Neural cell (in vitro differentiated cells): Measurements from ENCODE around the gene GSK3B. TPM values are rescaled to one million over a fixed set of nuclear protein-coding genes. Genes with fewer than 3 reads are reported as not detected.

Experiments
- H2AFZ ChIP-seq: fragments of 200-600, 300-800 bp; sonication (generic), shearing (Covaris generic); 2 replicates; pipeline ENCODE4 v1.6.0; 2014; ENCODE audit warnings: low read depth, mild to moderate bottlenecking, antibody characterized with exemption, low read length, moderate library complexity
- H3F3A ChIP-seq: fragments of 200-600 bp; shearing (Covaris generic); 2 replicates; pipeline ENCODE4 v1.6.1; 2016; ENCODE audit warnings: mild to moderate bottlenecking, moderate library complexity, mixed read lengths, antibody characterized with exemption, low read length; ENCODE audit not compliant: insufficient read depth, poor library complexity, severe bottlenecking
- H3K27ac ChIP-seq: fragments of 200-600, 300-800 bp; sonication (generic), shearing (Covaris generic); 2 replicates; pipeline ENCODE4 v1.5.1; 2014; ENCODE audit warnings: mild to moderate bottlenecking, low read length, moderate library complexity
- H3K27me3 ChIP-seq: fragments of 300-800, 200-600 bp; sonication (generic), shearing (Covaris generic); 2 replicates; pipeline ENCODE4 v1.6.0; 2014; ENCODE audit warnings: mild to moderate bottlenecking, low read depth, low read length, moderate library complexity; ENCODE audit not compliant: insufficient read depth
- H3K36me3 ChIP-seq: fragments of 300-800, 200-600 bp; sonication (generic), shearing (Covaris generic); 2 replicates; pipeline ENCODE4 v1.5.1; 2014; ENCODE audit warnings: mild to moderate bottlenecking, antibody characterized with exemption, low read length, moderate library complexity; ENCODE audit not compliant: insufficient read depth
- H3K4me2 ChIP-seq: fragments of 300-800, 200-600 bp; sonication (generic), shearing (Covaris generic); 2 replicates; pipeline ENCODE4 v1.6.0; 2014; ENCODE audit warnings: mild to moderate bottlenecking, low read length
- H3K4me3 ChIP-seq: fragments of 300-800, 200-600 bp; sonication (generic), shearing (Covaris generic); 2 replicates; pipeline ENCODE4 v1.5.1; 2014; ENCODE audit warnings: mild to moderate bottlenecking, low read length, moderate library complexity
- H3K79me2 ChIP-seq: fragments of 200-600 bp; shearing (Covaris generic); replicated peaks from 2 replicates; pipeline ENCODE4 v1.6.0; 2014; ENCODE audit warnings: mild to moderate bottlenecking, low read length, moderate library complexity; ENCODE audit not compliant: insufficient read depth
- H3K9ac ChIP-seq: fragments of 300-800, 200-600 bp; sonication (generic), shearing (Covaris generic); 2 replicates; pipeline ENCODE4 v1.6.1; 2016; ENCODE audit warnings: mild to moderate bottlenecking, low read length, mixed read lengths
- H3K9me2 ChIP-seq: fragments of 200-600 bp; shearing (Covaris generic); 2 replicates; pipeline ENCODE4 v1.6.1; 2016; ENCODE audit warnings: mild to moderate bottlenecking, low read length, mixed read lengths; ENCODE audit not compliant: insufficient read depth
- H3K9me3 ChIP-seq: fragments of 200-600, 300-800 bp; sonication (generic), shearing (Covaris generic); 2 replicates; pipeline ENCODE4 v1.6.1; 2016; ENCODE audit warnings: mild to moderate bottlenecking, mixed run types, low read length, moderate library complexity, mixed read lengths
- H4K20me1 ChIP-seq: fragments of 200-600 bp; shearing (Covaris generic); 2 replicates; pipeline ENCODE4 v1.6.1; 2016; ENCODE audit warnings: mild to moderate bottlenecking, mixed run types; ENCODE audit not compliant: insufficient read depth
- CTCF ChIP-seq: fragments of 450-650 bp; IDR thresholded peaks from 2 replicates; pipeline ENCODE4 v1.5.1; 2014; ENCODE audit warnings: antibody characterized with exemption, mild to moderate bottlenecking, moderate library complexity; ENCODE audit not compliant: poor library complexity, severe bottlenecking
- EZH2 ChIP-seq: fragments of 200-600, 300-800 bp; shearing (Covaris generic), sonication (generic); IDR thresholded peaks from 2 replicates; pipeline ENCODE4 v1.6.1; 2014; ENCODE audit warnings: antibody characterized with exemption, low read length, borderline replicate concordance, mild to moderate bottlenecking; ENCODE audit not compliant: insufficient read depth, poor library complexity, severe bottlenecking
- MXI1 ChIP-seq: fragments of 450-650 bp; conservative IDR thresholded peaks from 2 replicates; pipeline ENCODE4 v1.6.1; 2014; ENCODE audit warnings: antibody characterized with exemption, mild to moderate bottlenecking; ENCODE audit not compliant: poor library complexity, severe bottlenecking
- POLR2AphosphoS5 ChIP-seq: IDR thresholded peaks from 2 replicates; pipeline ENCODE4 v1.6.1; 2012
- RAD21 ChIP-seq: fragments of 450-650 bp; conservative IDR thresholded peaks from 2 replicates; pipeline ENCODE4 v1.6.1; 2014; ENCODE audit warnings: antibody characterized with exemption, mild to moderate bottlenecking, moderate library complexity
- SMC3 ChIP-seq: fragments of 450-650 bp; conservative IDR thresholded peaks from 2 replicates; pipeline ENCODE4 v1.6.1; 2014; ENCODE audit warnings: antibody characterized with exemption, mild to moderate bottlenecking, moderate library complexity; ENCODE audit not compliant: poor library complexity
- TAF1 ChIP-seq: IDR thresholded peaks from 2 replicates; pipeline ENCODE4 v1.6.1; 2012; ENCODE audit warnings: low read depth
- polyA plus RNA-seq: library from polyadenylated mRNA; depleted of rRNA; stranded (reverse); fragments of >200 nt; gene quantifications from 2 replicates; pipeline ENCODE4 v1.2.3, GENCODE V29; 2014
- TF ChIP-seq, protein P1 (sequence below): IDR thresholded peaks from 2 replicates; pipeline ENCODE4 v1.6.1; 2012; ENCODE audit warnings: borderline replicate concordance

Gene GSK3B
- polyA plus RNA-seq, 1 donor from 2014 or later = 48.5 TPM

- Histone ChIP-seq H4K20me1 (peaks cover 5% of the 10 kb centered on the region), H3K9me3 (no peaks in the 10 kb centered on the region)
Observed at GRCh38 chr3:119974656-119975055, 119.6 kb downstream of the GSK3B start.

GRCh38 chr3:119973018-119973646 lies 121.1 kb downstream of the GSK3B start:
- Histone ChIP-seq H4K20me1 (peaks cover 5% of the 10 kb centered on the region), H3K79me2 (peaks cover 72% of the 10 kb centered on the region), H3K36me3 (no peaks in the 10 kb centered on the region), H3K9me2 (no peaks in the 10 kb centered on the region), H3K4me2 (no peak overlapping the region), H3K9me3 (no peaks in the 10 kb centered on the region), H3K9ac (no peak overlapping the region), H3K4me3 (no peak overlapping the region), H3F3A (peaks cover 4% of the 10 kb centered on the region), H2AFZ (no peak overlapping the region), H3K27me3 (no peaks in the 10 kb centered on the region), H3K27ac (no peak overlapping the region)
- TF ChIP-seq RAD21 (no peak), EZH2 (no peak), SMC3 (no peak), MXI1 (no peak), POLR2AphosphoS5 (no peak), CTCF (no peak)
- TF ChIP-seq, protein P1, sequence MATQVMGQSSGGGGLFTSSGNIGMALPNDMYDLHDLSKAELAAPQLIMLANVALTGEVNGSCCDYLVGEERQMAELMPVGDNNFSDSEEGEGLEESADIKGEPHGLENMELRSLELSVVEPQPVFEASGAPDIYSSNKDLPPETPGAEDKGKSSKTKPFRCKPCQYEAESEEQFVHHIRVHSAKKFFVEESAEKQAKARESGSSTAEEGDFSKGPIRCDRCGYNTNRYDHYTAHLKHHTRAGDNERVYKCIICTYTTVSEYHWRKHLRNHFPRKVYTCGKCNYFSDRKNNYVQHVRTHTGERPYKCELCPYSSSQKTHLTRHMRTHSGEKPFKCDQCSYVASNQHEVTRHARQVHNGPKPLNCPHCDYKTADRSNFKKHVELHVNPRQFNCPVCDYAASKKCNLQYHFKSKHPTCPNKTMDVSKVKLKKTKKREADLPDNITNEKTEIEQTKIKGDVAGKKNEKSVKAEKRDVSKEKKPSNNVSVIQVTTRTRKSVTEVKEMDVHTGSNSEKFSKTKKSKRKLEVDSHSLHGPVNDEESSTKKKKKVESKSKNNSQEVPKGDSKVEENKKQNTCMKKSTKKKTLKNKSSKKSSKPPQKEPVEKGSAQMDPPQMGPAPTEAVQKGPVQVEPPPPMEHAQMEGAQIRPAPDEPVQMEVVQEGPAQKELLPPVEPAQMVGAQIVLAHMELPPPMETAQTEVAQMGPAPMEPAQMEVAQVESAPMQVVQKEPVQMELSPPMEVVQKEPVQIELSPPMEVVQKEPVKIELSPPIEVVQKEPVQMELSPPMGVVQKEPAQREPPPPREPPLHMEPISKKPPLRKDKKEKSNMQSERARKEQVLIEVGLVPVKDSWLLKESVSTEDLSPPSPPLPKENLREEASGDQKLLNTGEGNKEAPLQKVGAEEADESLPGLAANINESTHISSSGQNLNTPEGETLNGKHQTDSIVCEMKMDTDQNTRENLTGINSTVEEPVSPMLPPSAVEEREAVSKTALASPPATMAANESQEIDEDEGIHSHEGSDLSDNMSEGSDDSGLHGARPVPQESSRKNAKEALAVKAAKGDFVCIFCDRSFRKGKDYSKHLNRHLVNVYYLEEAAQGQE = no peak

More at GRCh38 chr3:119974656-119975055, 119.6 kb downstream of the GSK3B start:
- Histone ChIP-seq H3K27ac (no peak overlapping the region), H3K27me3 (no peaks in the 10 kb centered on the region), H3K9ac (no peak overlapping the region), H2AFZ (no peak overlapping the region), H3K9me2 (no peaks in the 10 kb centered on the region), H3K36me3 (no peaks in the 10 kb centered on the region), H3K4me3 (no peak overlapping the region), H3F3A (peaks cover 4% of the 10 kb centered on the region), H3K4me2 (no peak overlapping the region), H3K79me2 (peaks cover 71% of the 10 kb centered on the region)
- TF ChIP-seq SMC3 = no peak
- TF ChIP-seq CTCF = no peak
- TF ChIP-seq POLR2AphosphoS5 = no peak
- no peak for TF ChIP-seq TAF1
